SHP77 (cell line): ENCODE measurements around the gene USP15.

ENCODE experiments used
- DNase-seq, 2 experiments: peaks; one replicate each; lab custom pipeline; 2025; lab: John Stamatoyannopoulos, UW

USP15 gene

GRCh38 chr12:62284749-62285148 lies 24.5 kb downstream of the USP15 start:
- DNase-seq = no peak

GRCh38 chr12:62285284-62285683 lies 25.1 kb downstream of the USP15 start:
- DNase-seq = no peak

- DNase-seq = no peak
Observed at GRCh38 chr12:62288328-62288727, 28.1 kb downstream of the USP15 start.

- DNase-seq = no peak
Observed at GRCh38 chr12:62290846-62291245, 30.6 kb downstream of the USP15 start.

- DNase-seq = no peak
Observed at GRCh38 chr12:62291864-62292760, 31.9 kb downstream of the USP15 start.

- DNase-seq = no peak
Observed at GRCh38 chr12:62292761-62293344, 32.6 kb downstream of the USP15 start.

- DNase-seq = no peak
Observed at GRCh38 chr12:62294378-62294777, 34.2 kb downstream of the USP15 start.

GRCh38 chr12:62296001-62296400 lies 35.8 kb downstream of the USP15 start:
- no peak for DNase-seq

GRCh38 chr12:62297321-62297720 lies 37.1 kb downstream of the USP15 start:
- no peak for DNase-seq

- peak; percentile 5 to 7 for DNase-seq
Observed at GRCh38 chr12:62299617-62300016, 39.4 kb downstream of the USP15 start.

GRCh38 chr12:62301080-62301798 lies 41.0 kb downstream of the USP15 start:
- DNase-seq = no peak

GRCh38 chr12:62301799-62302133 lies 41.6 kb downstream of the USP15 start:
- no peak for DNase-seq

GRCh38 chr12:62304560-62304959 lies 44.4 kb downstream of the USP15 start:
- DNase-seq = no peak

GRCh38 chr12:62305778-62306177 lies 45.6 kb downstream of the USP15 start:
- DNase-seq = no peak

- DNase-seq = no peak
Observed at GRCh38 chr12:62306569-62307530, 46.6 kb downstream of the USP15 start.

- DNase-seq = no peak
Observed at GRCh38 chr12:62308201-62308600, 48.0 kb downstream of the USP15 start.

- DNase-seq = no peak
Observed at GRCh38 chr12:62313727-62314380, 53.6 kb downstream of the USP15 start.

GRCh38 chr12:62317017-62317416 lies 56.8 kb downstream of the USP15 start:
- no peak for DNase-seq

GRCh38 chr12:62319058-62319457 lies 58.9 kb downstream of the USP15 start:
- DNase-seq = no peak

- no peak for DNase-seq
Observed at GRCh38 chr12:62320054-62320453, 59.9 kb downstream of the USP15 start.

GRCh38 chr12:62323386-62323785 lies 63.2 kb downstream of the USP15 start:
- no peak for DNase-seq
